Natural killer cell treated with Interleukin-12 subunit alpha and Interleukin-12 subunit beta and Interleukin-15 and Interleukin-18, amount 100 ng/mL, for 72 hours (primary cell): Measurements from ENCODE around the gene VMP1. TPM values are rescaled to one million over a fixed set of nuclear protein-coding genes. Genes with fewer than 3 reads are reported as not detected.

Experiments
- ATAC-seq, 2 donors: fragments of 150-1000 bp; cut with Tn5 transposase in 1 of 2; sonication (Bioruptor Pico), chemical (Tn5 transposase) in 1 of 2; 2 replicates each; pipeline ENCODE4 v1.10.0; 2021
- DNase-seq: peaks from one replicate; pipeline ENCODE4 v3.0.0; 2022; ENCODE audit warnings: low spot score
- H3K27ac Mint-ChIP-seq, 2 donors: 1 replicate in 1 of 2; 2 replicates in 1 of 2; pipeline ENCODE4 v1.8.0; 2022; ENCODE audit warnings: mixed read lengths in 2 of 2, mild to moderate bottlenecking in 1 of 2, moderate library complexity in 1 of 2
- H3K27me3 Mint-ChIP-seq, 2 donors: 1 replicate in 1 of 2; 2 replicates in 1 of 2; pipeline ENCODE4 v1.8.0; 2022; ENCODE audit warnings: mixed read lengths in 2 of 2
- H3K36me3 Mint-ChIP-seq: one replicate; pipeline ENCODE4 v1.8.0; 2022; ENCODE audit warnings: mixed read lengths
- H3K4me1 Mint-ChIP-seq, 2 donors: 1 replicate in 1 of 2; 2 replicates in 1 of 2; pipeline ENCODE4 v1.8.0; 2022; ENCODE audit warnings: low read depth in 2 of 2, mixed read lengths in 2 of 2, mild to moderate bottlenecking in 1 of 2
- H3K4me3 Mint-ChIP-seq: one replicate; pipeline ENCODE4 v1.8.0; 2022; ENCODE audit warnings: mixed read lengths
- H3K9me3 Mint-ChIP-seq: 2 replicates; pipeline ENCODE4 v1.8.0; 2022; ENCODE audit warnings: mixed read lengths
- total RNA-seq, 2 donors: library from RNA; stranded (reverse); gene quantifications; one replicate each; pipeline ENCODE4 v1.2.3, GENCODE V29; 2022

Gene VMP1
- total RNA-seq, 2 donors from 2014 or later = 225 to 292 TPM

- Mint-ChIP-seq H3K9me3 (no peaks in the 10 kb centered on the region), H3K27me3 (no peaks in the 10 kb centered on the region), H3K4me1 (peaks cover 2 to 4% of the 10 kb centered on the region in 2 donors), H3K4me3 (no peak overlapping the region), H3K27ac (no peak overlapping the region), H3K36me3 (peaks cover 22% of the 10 kb centered on the region)
- DNase-seq (no peak), ATAC-seq (peak in 1 of 2 donors; percentile 62)
Measured at GRCh38 chr17:59876107-59876506, 168.7 kb downstream of the VMP1 start.

GRCh38 chr17:59877965-59878364 lies 170.5 kb downstream of the VMP1 start:
- no peaks in the 10 kb centered on the region for H3K27me3 Mint-ChIP-seq
- ATAC-seq (no peak), DNase-seq (no peak)
- peak overlapping the region in 1 of 2 donors; percentile 69 for H3K27ac Mint-ChIP-seq
- no peaks in the 10 kb centered on the region for H3K9me3 Mint-ChIP-seq
- H3K4me3 Mint-ChIP-seq = no peak overlapping the region
- H3K36me3 Mint-ChIP-seq = peaks cover 16% of the 10 kb centered on the region
- peaks cover 2 to 5% of the 10 kb centered on the region in 2 donors for H3K4me1 Mint-ChIP-seq

GRCh38 chr17:59878624-59879023 lies 171.2 kb downstream of the VMP1 start:
- H3K9me3 Mint-ChIP-seq = no peaks in the 10 kb centered on the region
- no peak for ATAC-seq
- no peaks in the 10 kb centered on the region for H3K27me3 Mint-ChIP-seq

GRCh38 chr17:59884861-59885260 lies 177.4 kb downstream of the VMP1 start:
- no peak overlapping the region for H3K27ac Mint-ChIP-seq
- no peak overlapping the region for H3K4me3 Mint-ChIP-seq
- H3K36me3 Mint-ChIP-seq = peaks cover 16% of the 10 kb centered on the region
- H3K27me3 Mint-ChIP-seq = no peaks in the 10 kb centered on the region
- H3K9me3 Mint-ChIP-seq = no peaks in the 10 kb centered on the region
- ATAC-seq = no peak
- H3K4me1 Mint-ChIP-seq = peaks cover 8 to 10% of the 10 kb centered on the region in 2 donors
- no peak for DNase-seq

More at GRCh38 chr17:59878624-59879023, 171.2 kb downstream of the VMP1 start:
- Mint-ChIP-seq H3K4me3 (no peak overlapping the region), H3K4me1 (peaks cover 2 to 5% of the 10 kb centered on the region in 2 donors), H3K27ac (no peak overlapping the region), H3K36me3 (peaks cover 16% of the 10 kb centered on the region)
- DNase-seq = no peak

GRCh38 chr17:59888145-59888750 lies 180.8 kb downstream of the VMP1 start:
- Mint-ChIP-seq H3K36me3 (peaks cover 22% of the 10 kb centered on the region), H3K27me3 (no peaks in the 10 kb centered on the region), H3K27ac (peak overlapping the region in 1 of 2 donors; percentile 19), H3K9me3 (no peaks in the 10 kb centered on the region), H3K4me3 (no peak overlapping the region), H3K4me1 (peaks cover 22% of the 10 kb centered on the region in 2 donors)
- ATAC-seq (no peak), DNase-seq (no peak)

- no peak for DNase-seq
- peaks cover 35 to 38% of the 10 kb centered on the region in 2 donors for H3K4me1 Mint-ChIP-seq
- no peak for ATAC-seq
- H3K36me3 Mint-ChIP-seq = peaks cover 25% of the 10 kb centered on the region
- no peaks in the 10 kb centered on the region for H3K27me3 Mint-ChIP-seq
- H3K9me3 Mint-ChIP-seq = no peaks in the 10 kb centered on the region
- peak overlapping the region; percentile 13 to 24 for H3K27ac Mint-ChIP-seq
- peak overlapping the region; percentile 51 for H3K4me3 Mint-ChIP-seq
Measured at GRCh38 chr17:59890720-59891119, 183.3 kb downstream of the VMP1 start.

Other genes starting within 250 kb of the VMP1 start
- 10 to 100 TPM; 13.3 to 16.5 TPM for gene DHX40, start 142.0 kb upstream of the VMP1 start, total RNA-seq
- 100 to 1,000 TPM; 175 to 211 TPM for gene CLTC, start 87.8 kb upstream of the VMP1 start, total RNA-seq
- 10 to 100 TPM; 25.8 to 48.8 TPM for gene PTRH2, start 224 bp upstream of the VMP1 start, total RNA-seq
- gene TUBD1, start 185.3 kb downstream of the VMP1 start, total RNA-seq = 10 to 100 TPM; 10.6 to 15.1 TPM
- gene RPS6KB1, start 185.5 kb downstream of the VMP1 start, total RNA-seq = 10 to 100 TPM; 50.8 to 95.1 TPM